ENCODE measurements around the gene CASP10. TPM values are rescaled to one million over a fixed set of nuclear protein-coding genes. Genes with fewer than 3 reads are reported as not detected.
"Not testable (repeated sequence)": the region's sequence is repeated elsewhere in the genome, so short reads cannot be mapped to it uniquely, and the experiment has no call there.

Gene CASP10
- polyA plus RNA-seq, 2 donors, result 5.2 to 8.7 TPM

GRCh38 chr2:201235860-201236811 lies 53.2 kb downstream of the CASP10 start:
- Histone ChIP-seq H3K4me3 (ENCODE audit: low read depth in 1 of 2, low read length in 2 of 2) (peak overlapping the region in 1 of 2 donors; percentile 8), H3K27ac (ENCODE audit: low read depth in 2 of 2, low read length in 1 of 2) (no peak overlapping the region), H3K27me3 (ENCODE audit: control insufficient read depth in 1 of 2, insufficient read depth in 2 of 2, low read length in 2 of 2) (no peaks in the 10 kb centered on the region), H3K36me3 (ENCODE audit: control insufficient read depth in 2 of 2, insufficient read depth in 2 of 2, low read length in 1 of 2) (no peaks in the 10 kb centered on the region), H3K4me1 (ENCODE audit: control insufficient read depth in 2 of 2, insufficient read depth in 2 of 2, low read length in 1 of 2) (no peaks in the 10 kb centered on the region), H3K9me3 (ENCODE audit: control insufficient read depth in 2 of 2, insufficient read depth in 1 of 2, low read depth in 1 of 2, low read length in 1 of 2) (no peaks in the 10 kb centered on the region)
- 21 to 23% methylated on average over 14 of the region's 14 CpGs for WGBS, 2 donors

DNA sequence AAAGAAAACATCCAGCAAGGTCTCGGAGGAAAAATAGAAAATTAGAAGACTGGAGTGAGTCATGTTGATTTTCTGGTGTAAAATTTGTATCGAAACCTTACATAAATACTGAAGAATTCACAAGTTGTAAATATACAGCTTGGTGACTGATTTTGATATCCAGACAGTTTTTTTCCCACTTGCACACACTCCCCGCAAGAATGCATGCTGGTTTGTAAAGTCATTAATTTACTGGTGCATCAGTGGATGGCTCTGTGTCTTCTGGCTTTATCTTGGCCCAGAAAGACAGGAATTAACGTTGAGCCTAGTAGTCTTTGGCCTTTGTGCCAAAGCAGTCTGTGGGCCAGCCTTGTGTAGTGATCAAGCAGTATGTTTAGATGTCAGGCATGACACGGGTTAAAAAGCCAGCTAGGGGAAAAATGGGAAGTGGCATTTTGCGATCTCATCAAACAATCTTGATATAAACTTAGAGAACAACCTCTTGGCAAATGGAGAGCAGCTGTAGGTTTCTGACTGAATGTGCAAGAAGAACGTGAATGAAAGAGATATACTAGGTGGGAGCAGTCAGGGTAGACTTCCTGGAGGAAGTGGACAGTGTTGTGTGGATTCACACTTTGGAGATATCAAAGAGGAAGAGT lies 54.7 kb downstream of the CASP10 start:
- Histone ChIP-seq H3K4me3 (ENCODE audit: low read depth in 1 of 2, low read length in 2 of 2) (no peak overlapping the region), H3K4me1 (ENCODE audit: control insufficient read depth in 2 of 2, insufficient read depth in 2 of 2, low read length in 1 of 2) (no peaks in the 10 kb centered on the region), H3K27me3 (ENCODE audit: control insufficient read depth in 1 of 2, insufficient read depth in 2 of 2, low read length in 2 of 2) (no peaks in the 10 kb centered on the region), H3K9me3 (ENCODE audit: control insufficient read depth in 2 of 2, insufficient read depth in 1 of 2, low read depth in 1 of 2, low read length in 1 of 2) (no peaks in the 10 kb centered on the region), H3K36me3 (ENCODE audit: control insufficient read depth in 2 of 2, insufficient read depth in 2 of 2, low read length in 1 of 2) (no peaks in the 10 kb centered on the region), H3K27ac (ENCODE audit: low read depth in 2 of 2, low read length in 1 of 2) (no peak overlapping the region)
- 67 to 73% methylated on average over 7 of the region's 7 CpGs for WGBS, 2 donors

- not testable (repeated sequence) for H3K4me1 ChIP-seq (ENCODE audit: control insufficient read depth in 2 of 2, insufficient read depth in 2 of 2, low read length in 1 of 2); H3K36me3 ChIP-seq (ENCODE audit: control insufficient read depth in 2 of 2, insufficient read depth in 2 of 2, low read length in 1 of 2); H3K9me3 ChIP-seq (ENCODE audit: control insufficient read depth in 2 of 2, insufficient read depth in 1 of 2, low read depth in 1 of 2, low read length in 1 of 2); H3K27ac ChIP-seq (ENCODE audit: low read depth in 2 of 2, low read length in 1 of 2); H3K27me3 ChIP-seq (ENCODE audit: control insufficient read depth in 1 of 2, insufficient read depth in 2 of 2, low read length in 2 of 2); H3K4me3 ChIP-seq (ENCODE audit: low read depth in 1 of 2, low read length in 2 of 2)
- 88 to 90% methylated on average over 19 to 21 of the region's 21 CpGs for WGBS, 2 donors
These were observed 56.4 kb downstream of the CASP10 start for GRCh38 chr2:201239167-201239935.

- H3K9me3 ChIP-seq (ENCODE audit: control insufficient read depth in 2 of 2, insufficient read depth in 1 of 2, low read depth in 1 of 2, low read length in 1 of 2), result no peaks in the 10 kb centered on the region
- no peaks in the 10 kb centered on the region for H3K27me3 ChIP-seq (ENCODE audit: control insufficient read depth in 1 of 2, insufficient read depth in 2 of 2, low read length in 2 of 2)
- H3K4me1 ChIP-seq (ENCODE audit: control insufficient read depth in 2 of 2, insufficient read depth in 2 of 2, low read length in 1 of 2), result no peaks in the 10 kb centered on the region
- H3K27ac ChIP-seq (ENCODE audit: low read depth in 2 of 2, low read length in 1 of 2), result no peak overlapping the region
- H3K36me3 ChIP-seq (ENCODE audit: control insufficient read depth in 2 of 2, insufficient read depth in 2 of 2, low read length in 1 of 2), result no peaks in the 10 kb centered on the region
- H3K4me3 ChIP-seq (ENCODE audit: low read depth in 1 of 2, low read length in 2 of 2), result no peak overlapping the region
These were observed 59.8 kb downstream of the CASP10 start for GRCh38 chr2:201242571-201243277.

GRCh38 chr2:201244829-201245228 lies 61.9 kb downstream of the CASP10 start:
- Histone ChIP-seq H3K36me3 (ENCODE audit: control insufficient read depth in 2 of 2, insufficient read depth in 2 of 2, low read length in 1 of 2) (no peaks in the 10 kb centered on the region), H3K27me3 (ENCODE audit: control insufficient read depth in 1 of 2, insufficient read depth in 2 of 2, low read length in 2 of 2) (no peaks in the 10 kb centered on the region)
- WGBS, 2 donors, result 94% methylated on average over 5 of the region's 5 CpGs

GRCh38 chr2:201246280-201246679 lies 63.3 kb downstream of the CASP10 start:
- no peaks in the 10 kb centered on the region for H3K36me3 ChIP-seq (ENCODE audit: control insufficient read depth in 2 of 2, insufficient read depth in 2 of 2, low read length in 1 of 2)
- H3K4me3 ChIP-seq (ENCODE audit: low read depth in 1 of 2, low read length in 2 of 2), result no peak overlapping the region
- WGBS, 2 donors, result 65 to 75% methylated on average over 4 of the region's 4 CpGs
- H3K4me1 ChIP-seq (ENCODE audit: control insufficient read depth in 2 of 2, insufficient read depth in 2 of 2, low read length in 1 of 2), result no peaks in the 10 kb centered on the region
- H3K27me3 ChIP-seq (ENCODE audit: control insufficient read depth in 1 of 2, insufficient read depth in 2 of 2, low read length in 2 of 2), result no peaks in the 10 kb centered on the region
- no peaks in the 10 kb centered on the region for H3K9me3 ChIP-seq (ENCODE audit: control insufficient read depth in 2 of 2, insufficient read depth in 1 of 2, low read depth in 1 of 2, low read length in 1 of 2)
- H3K27ac ChIP-seq (ENCODE audit: low read depth in 2 of 2, low read length in 1 of 2), result peak overlapping the region in 1 of 2 donors; percentile 9

More at GRCh38 chr2:201244829-201245228, 61.9 kb downstream of the CASP10 start:
- H3K27ac ChIP-seq (ENCODE audit: low read depth in 2 of 2, low read length in 1 of 2), result no peak overlapping the region
- no peaks in the 10 kb centered on the region for H3K9me3 ChIP-seq (ENCODE audit: control insufficient read depth in 2 of 2, insufficient read depth in 1 of 2, low read depth in 1 of 2, low read length in 1 of 2)
- H3K4me1 ChIP-seq (ENCODE audit: control insufficient read depth in 2 of 2, insufficient read depth in 2 of 2, low read length in 1 of 2), result no peaks in the 10 kb centered on the region
- no peak overlapping the region for H3K4me3 ChIP-seq (ENCODE audit: low read depth in 1 of 2, low read length in 2 of 2)

- 91 to 93% methylated on average over 6 of the region's 6 CpGs for WGBS, 2 donors
- no peaks in the 10 kb centered on the region for H3K4me1 ChIP-seq (ENCODE audit: control insufficient read depth in 2 of 2, insufficient read depth in 2 of 2, low read length in 1 of 2)
- no peaks in the 10 kb centered on the region for H3K9me3 ChIP-seq (ENCODE audit: control insufficient read depth in 2 of 2, insufficient read depth in 1 of 2, low read depth in 1 of 2, low read length in 1 of 2)
- no peaks in the 10 kb centered on the region for H3K27me3 ChIP-seq (ENCODE audit: control insufficient read depth in 1 of 2, insufficient read depth in 2 of 2, low read length in 2 of 2)
- no peak overlapping the region for H3K27ac ChIP-seq (ENCODE audit: low read depth in 2 of 2, low read length in 1 of 2)
- H3K4me3 ChIP-seq (ENCODE audit: low read depth in 1 of 2, low read length in 2 of 2), result no peak overlapping the region
- H3K36me3 ChIP-seq (ENCODE audit: control insufficient read depth in 2 of 2, insufficient read depth in 2 of 2, low read length in 1 of 2), result no peaks in the 10 kb centered on the region
These were observed 65.4 kb downstream of the CASP10 start for GRCh38 chr2:201248288-201248844.

- no peak overlapping the region for H3K27ac ChIP-seq (ENCODE audit: low read depth in 2 of 2, low read length in 1 of 2)
- WGBS, 2 donors, result 82 to 89% methylated on average over 2 of the region's 2 CpGs
- no peaks in the 10 kb centered on the region for H3K4me1 ChIP-seq (ENCODE audit: control insufficient read depth in 2 of 2, insufficient read depth in 2 of 2, low read length in 1 of 2)
- H3K9me3 ChIP-seq (ENCODE audit: control insufficient read depth in 2 of 2, insufficient read depth in 1 of 2, low read depth in 1 of 2, low read length in 1 of 2), result no peaks in the 10 kb centered on the region
- no peak overlapping the region for H3K4me3 ChIP-seq (ENCODE audit: low read depth in 1 of 2, low read length in 2 of 2)
- no peaks in the 10 kb centered on the region for H3K27me3 ChIP-seq (ENCODE audit: control insufficient read depth in 1 of 2, insufficient read depth in 2 of 2, low read length in 2 of 2)
- no peaks in the 10 kb centered on the region for H3K36me3 ChIP-seq (ENCODE audit: control insufficient read depth in 2 of 2, insufficient read depth in 2 of 2, low read length in 1 of 2)
These were observed 66.9 kb downstream of the CASP10 start for GRCh38 chr2:201249889-201250288.

DNA sequence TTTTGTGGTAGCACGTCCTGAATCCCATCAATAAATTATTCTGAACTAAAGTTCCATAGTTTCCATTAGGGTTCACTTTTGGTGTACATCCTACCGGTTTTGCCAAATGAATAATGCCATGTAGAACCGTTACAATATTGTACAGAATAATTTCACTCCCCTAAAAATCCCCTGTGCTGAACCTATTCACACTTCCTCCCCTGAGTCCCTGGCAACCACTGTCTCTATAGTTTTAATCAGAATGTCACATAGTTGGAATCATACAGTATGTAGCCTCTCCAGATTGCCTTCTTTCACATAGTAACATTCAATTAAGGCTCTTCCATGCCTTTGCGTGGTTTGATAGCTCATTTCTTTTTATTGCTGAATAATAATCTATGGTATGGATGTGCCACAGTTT lies 67.8 kb downstream of the CASP10 start:
- no peak overlapping the region for H3K27ac ChIP-seq (ENCODE audit: low read depth in 2 of 2, low read length in 1 of 2)
- no peaks in the 10 kb centered on the region for H3K9me3 ChIP-seq (ENCODE audit: control insufficient read depth in 2 of 2, insufficient read depth in 1 of 2, low read depth in 1 of 2, low read length in 1 of 2)
- H3K4me3 ChIP-seq (ENCODE audit: low read depth in 1 of 2, low read length in 2 of 2), result no peak overlapping the region
- H3K27me3 ChIP-seq (ENCODE audit: control insufficient read depth in 1 of 2, insufficient read depth in 2 of 2, low read length in 2 of 2), result no peaks in the 10 kb centered on the region
- H3K36me3 ChIP-seq (ENCODE audit: control insufficient read depth in 2 of 2, insufficient read depth in 2 of 2, low read length in 1 of 2), result no peaks in the 10 kb centered on the region
- WGBS, 2 donors, result 93 to 96% methylated on average over 4 of the region's 4 CpGs
- H3K4me1 ChIP-seq (ENCODE audit: control insufficient read depth in 2 of 2, insufficient read depth in 2 of 2, low read length in 1 of 2), result no peaks in the 10 kb centered on the region

All from esophagus (tissue), 2 donors.